Stimulated activated CD4-positive, alpha-beta T cell treated with anti-CD3 and anti-CD28 coated beads, Interleukin-4, amount 100 ng/mL, for 4 hours (primary cell): ENCODE results near the gene CPHXL2.
A peak's percentile ranks its signal among the peaks of the same experiment; 100 is the strongest.

ENCODE experiments used
- DNase-seq, 2 experiments: peaks; one replicate each; pipeline ENCODE4 v3.0.0-alpha.2; 2020

Gene CPHXL2

DNA sequence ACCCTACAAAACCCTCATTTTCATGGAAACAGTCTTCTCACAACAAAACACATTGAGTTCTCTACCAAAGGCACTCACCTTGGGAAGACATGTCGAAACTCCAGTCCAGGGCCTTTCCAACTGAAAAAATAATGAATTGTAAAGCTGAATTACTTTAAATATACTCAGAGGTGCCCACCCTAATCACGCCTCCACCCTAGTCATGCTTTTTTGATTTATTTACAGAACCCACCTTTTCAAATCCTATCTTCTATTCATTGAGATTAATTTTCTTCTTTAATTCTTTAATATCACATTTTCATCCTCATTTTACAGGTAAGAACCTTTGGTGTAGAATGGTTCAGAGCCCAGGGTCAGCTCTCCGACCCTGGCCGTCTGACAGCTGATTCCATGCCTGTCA, at the start of gene CPHXL2:
Gene CPHXL2 (minus strand): TSS at position 101 of the 400 bp plus-strand sequence. CDS start 10 bp downstream, at position 91.
- DNase-seq = no peak

DNA sequence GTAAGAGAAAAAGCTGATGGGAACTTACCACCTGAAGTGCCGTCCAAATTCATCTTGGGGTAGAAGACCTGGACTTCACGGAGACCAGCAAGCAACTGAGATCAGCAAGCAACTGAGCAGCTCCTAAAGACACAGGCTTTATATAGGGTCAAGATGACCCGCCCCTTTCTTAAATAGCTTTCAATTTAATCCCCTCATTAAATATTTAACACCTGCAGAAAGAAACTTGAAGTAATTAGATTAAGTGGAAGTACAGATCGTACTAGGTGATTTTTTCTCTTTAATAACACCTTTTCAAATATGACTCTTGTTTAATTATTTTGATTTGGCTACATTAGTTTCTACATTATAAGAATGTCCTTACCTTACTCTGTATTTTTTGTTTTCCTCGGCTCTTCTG, 49.6 kb upstream of the CPHXL2 start, which contains the start of gene CPHXL:
Gene CPHXL (minus strand): TSS at position 101 of the 400 bp plus-strand sequence. CDS start 48 bp downstream, at position 53.
- DNase-seq = no peak

DNA sequence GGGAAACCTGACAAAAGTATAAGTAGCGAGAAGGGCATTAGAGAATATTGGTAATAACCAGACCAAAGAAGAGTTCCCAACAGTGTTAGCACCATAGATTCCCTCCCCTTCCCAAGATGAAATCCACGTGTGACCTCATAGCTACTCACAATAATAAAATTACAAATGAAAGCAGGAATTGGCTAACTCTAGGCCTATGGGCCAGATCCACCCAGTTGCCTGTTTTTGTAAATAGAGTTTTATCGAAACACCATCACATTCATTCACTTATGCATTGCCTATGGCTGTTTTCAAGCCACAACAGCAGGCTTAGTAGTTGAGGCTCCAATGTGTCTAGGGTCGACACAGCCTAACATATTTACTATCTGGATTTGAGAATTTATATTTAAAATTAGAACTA, 41.6 kb upstream of the CPHXL2 start:
- no peak for DNase-seq

DNA sequence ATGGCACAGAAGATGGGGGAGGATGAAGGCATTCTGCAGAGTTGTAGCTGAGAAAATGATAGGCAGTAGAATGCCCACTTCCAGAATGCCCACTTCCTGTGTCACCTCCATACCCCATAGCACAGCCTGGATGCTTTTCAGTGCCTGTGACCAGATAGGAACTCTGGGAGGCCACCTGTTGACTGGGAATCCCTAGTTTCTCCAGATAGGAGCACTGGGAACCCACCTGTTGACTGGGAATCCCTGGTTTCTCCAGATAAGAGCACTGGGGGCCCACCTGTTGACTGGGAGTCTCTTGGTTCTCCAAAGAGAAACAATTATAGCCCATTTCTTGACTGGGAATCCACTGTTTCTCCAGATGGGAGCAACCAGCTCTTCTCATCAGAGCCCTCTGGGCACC, 37.9 kb upstream of the CPHXL2 start:
- no peak for DNase-seq

GRCh38 chr16:75710344-75710743, 33.5 kb upstream of the CPHXL2 start:
- DNase-seq = no peak

GRCh38 chr16:75703306-75703705, 26.5 kb upstream of the CPHXL2 start:
- DNase-seq = no peak

DNA sequence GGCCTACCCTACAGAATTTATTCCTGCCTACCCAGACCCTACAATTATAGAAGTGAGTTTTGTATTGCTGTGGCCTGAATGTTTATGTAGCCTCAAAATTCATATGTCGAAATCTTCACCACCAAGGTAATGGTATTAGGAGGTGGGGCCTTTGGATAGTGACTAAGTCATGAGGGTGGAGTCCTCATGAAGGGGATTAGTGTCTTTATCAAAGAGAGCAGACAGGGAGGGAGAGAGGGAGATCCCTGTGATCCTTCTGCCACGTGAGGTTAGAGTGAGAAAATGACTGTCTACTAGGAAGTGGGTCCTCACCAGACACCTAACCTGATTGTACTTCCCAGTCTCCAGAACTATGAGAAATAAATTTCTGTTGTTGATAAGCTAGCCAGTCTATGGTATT, 25.4 kb upstream of the CPHXL2 start:
- DNase-seq = no peak

GRCh38 chr16:75701361-75701760, 24.6 kb upstream of the CPHXL2 start, which contains the start of gene DUXB:
TSS of gene DUXB (minus strand) at chr16:75701461. CDS start at chr16:75701418, 43 bp downstream.
- DNase-seq = no peak

- no peak for DNase-seq
Measured at GRCh38 chr16:75697571-75697970, 20.8 kb upstream of the CPHXL2 start.

- DNase-seq = no peak
Measured at GRCh38 chr16:75695708-75696107, 18.9 kb upstream of the CPHXL2 start.

DNA sequence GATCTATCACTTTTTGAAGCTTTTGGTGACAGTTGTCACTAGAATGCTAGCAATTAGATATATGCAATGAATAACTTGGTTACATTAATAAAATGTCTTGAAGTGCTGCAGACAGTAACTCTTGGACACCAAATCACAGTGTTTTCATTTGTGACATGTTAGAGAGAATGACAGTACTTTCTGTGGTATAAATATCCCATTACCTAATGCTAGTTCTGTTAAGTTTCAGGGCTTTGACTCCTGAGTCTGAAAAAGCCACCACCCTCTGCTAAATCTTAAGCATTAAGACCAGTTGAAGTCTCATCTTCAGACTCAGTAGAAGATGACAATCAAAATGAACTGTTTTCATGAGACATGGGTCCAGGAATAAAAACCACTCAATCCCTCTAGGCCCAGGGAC, 10.6 kb upstream of the CPHXL2 start:
- no peak for DNase-seq

- no peak for DNase-seq
Measured at GRCh38 chr16:75682308-75682707, 5.5 kb upstream of the CPHXL2 start.

DNA sequence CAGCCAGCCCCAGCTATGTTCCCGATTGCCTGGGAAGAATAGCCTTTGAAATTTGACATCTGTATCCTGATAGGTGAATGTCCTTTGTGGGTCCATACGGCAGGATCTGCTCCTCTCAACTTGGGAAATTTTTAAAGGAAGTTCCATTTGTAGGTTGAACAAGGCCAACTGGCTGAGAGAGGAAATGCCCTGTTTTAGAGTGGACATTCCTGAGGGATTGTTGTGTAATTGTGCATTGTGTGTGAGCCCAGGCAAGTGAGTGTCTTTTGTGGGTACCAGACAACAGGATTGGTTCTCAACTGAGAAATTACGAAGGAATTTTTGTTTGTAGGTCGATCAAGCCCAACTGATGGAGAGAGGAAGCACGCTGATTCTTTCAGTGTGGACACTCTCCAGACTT, 2.6 kb upstream of the CPHXL2 start:
- DNase-seq = no peak

- no peak for DNase-seq
Measured at GRCh38 chr16:75667503-75667902, 9.3 kb downstream of the CPHXL2 start.

DNA sequence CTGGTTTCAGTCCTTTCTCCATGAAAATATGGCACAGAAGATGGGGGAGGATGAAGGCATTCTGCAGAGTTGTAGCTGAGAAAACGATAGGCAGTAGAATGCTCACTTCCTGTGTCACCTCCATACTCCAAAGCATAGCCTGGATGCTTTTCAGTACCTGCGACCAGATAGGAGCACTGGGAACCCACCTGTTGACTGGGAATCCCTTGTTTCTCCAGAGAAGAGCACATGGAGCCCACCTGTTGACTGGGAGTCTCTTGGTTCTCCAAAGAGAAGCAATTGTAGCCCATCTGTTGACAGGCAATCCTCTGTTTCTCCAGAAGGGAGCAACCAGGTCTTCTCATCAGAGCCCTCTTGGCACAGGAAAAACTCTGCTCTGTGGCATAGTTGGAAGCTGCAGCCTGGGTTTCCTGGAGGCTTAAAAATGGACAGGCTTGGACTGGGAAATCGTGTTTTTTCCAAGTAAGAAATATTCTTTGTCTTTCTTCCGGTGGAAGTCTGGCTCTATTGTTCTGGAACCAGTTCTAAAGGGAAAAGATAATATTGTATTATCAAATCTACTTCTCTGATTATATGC, 16.0 kb downstream of the CPHXL2 start:
- DNase-seq = no peak

DNA sequence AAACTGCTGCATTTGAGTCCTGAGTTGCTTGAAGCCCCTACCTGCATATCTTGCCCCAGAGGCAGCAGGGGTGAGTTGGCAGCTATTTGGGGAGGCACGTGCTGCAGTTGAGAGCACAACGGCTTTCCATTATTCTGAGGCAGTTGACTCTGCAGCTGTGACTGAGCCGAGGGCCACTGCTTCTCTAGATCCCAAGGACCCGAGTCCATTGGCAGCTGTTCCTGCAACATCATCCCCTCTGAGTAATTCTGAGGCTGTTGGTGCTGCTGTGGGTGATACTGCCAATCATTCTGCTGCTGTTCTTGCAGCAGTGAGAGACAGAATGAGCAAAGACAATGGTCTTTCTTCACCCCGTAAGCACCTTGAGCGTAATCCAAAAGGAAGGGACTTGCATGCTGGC, 16.5 kb downstream of the CPHXL2 start:
- DNase-seq = no peak

DNA sequence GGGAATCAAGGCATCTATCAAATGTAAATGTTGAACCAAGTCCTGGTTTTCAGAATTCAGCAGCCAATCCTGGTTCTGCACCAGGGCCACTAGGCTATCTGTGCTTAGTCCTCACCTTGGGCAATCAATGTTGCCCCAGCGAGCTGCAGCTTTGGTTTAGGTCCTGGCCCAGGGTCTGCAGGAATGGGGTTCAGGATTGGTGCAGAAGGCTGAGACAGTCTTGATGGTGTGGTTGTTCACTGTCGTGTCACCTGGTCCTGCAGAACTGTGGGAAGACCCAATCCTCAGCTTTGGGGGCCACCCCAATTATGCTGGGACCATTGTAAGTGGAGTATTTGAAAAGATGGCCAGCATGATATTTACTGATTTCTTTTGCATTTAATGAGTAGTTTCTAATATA, 18.6 kb downstream of the CPHXL2 start:
- no peak for DNase-seq

GRCh38 chr16:75653922-75654321, 22.9 kb downstream of the CPHXL2 start:
- no peak for DNase-seq

DNA sequence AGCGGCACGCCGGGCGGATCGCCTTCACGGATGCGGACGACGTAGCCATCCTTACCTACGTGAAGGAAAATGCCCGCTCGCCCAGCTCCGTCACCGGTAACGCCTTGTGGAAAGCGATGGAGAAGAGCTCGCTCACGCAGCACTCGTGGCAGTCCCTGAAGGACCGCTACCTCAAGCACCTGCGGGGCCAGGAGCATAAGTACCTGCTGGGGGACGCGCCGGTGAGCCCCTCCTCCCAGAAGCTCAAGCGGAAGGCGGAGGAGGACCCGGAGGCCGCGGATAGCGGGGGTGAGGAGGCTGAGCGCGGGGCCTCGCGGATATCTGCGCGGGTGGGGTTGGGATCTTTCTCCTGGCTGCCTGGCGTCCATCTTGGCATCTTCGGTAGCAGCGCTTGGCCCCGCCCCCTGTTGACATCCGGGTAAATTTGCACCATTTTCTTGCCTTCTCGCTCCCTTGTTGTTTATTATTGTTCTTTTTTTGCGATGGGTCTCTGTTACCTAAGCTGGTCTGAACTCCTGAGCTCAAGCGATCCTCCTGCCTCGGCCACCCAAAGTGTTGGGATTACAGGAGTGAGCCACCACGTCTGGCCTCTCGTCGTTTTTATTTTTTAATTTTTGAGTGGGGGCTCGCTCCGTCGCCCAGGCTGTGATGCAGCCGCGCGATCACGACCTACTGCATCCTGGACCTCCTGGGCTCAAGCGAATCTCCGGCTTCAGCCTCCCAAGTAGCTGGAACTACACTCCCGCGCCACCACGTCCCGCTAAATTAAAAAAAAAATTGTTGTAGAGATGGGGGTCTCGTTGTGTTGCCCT, 28.3 kb downstream of the CPHXL2 start:
- peak; percentile 80 to 84 for DNase-seq

GRCh38 chr16:75647492-75648264, 29.1 kb downstream of the CPHXL2 start, which contains the start of the genes KARS1 and TERF2IP:
TSS of gene KARS1 (minus strand) at chr16:75647665. CDS start at chr16:75647639, 26 bp downstream.
TSS of gene TERF2IP (plus strand) at chr16:75647773. CDS start at chr16:75647883, 110 bp downstream.
- DNase-seq = peak; percentile 91 to 96

GRCh38 chr16:75647112-75647491, 29.7 kb downstream of the CPHXL2 start:
- DNase-seq = no peak

DNA sequence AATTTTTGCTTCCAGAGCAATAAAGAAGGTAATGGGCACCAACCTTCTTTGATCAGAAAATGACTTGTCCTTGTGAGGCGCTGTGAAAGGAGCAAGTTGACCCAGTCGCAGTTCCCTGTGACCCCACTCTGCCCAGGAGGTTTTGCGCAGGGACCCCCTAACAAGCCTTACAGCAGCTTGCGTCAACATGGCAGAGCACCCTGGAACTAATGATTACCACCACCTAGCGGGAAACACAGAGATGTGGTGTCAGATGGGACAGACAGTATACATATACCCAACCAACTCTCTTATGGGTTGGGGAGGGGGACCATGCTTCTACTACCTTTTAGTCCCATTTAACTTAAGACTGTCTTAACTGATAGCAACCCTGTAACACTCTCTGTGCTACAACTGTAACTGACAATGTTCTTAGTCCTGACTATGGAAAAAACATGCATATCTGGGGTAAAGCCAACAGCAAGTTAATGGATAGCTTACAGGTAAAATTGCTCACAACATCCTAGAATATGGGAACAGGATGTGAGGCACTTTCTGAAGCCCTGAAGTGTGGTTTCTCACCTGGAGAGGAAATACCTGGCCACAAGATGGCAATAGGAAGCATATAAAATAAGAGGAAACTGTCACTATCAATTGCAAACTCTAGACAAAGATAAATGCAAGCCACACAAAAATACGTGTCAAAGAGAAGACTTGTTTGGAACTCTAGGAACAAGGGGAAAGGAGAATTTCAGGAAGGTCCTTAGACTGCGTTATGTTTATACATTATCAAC, 32.4 kb downstream of the CPHXL2 start:
- DNase-seq = no peak

DNA sequence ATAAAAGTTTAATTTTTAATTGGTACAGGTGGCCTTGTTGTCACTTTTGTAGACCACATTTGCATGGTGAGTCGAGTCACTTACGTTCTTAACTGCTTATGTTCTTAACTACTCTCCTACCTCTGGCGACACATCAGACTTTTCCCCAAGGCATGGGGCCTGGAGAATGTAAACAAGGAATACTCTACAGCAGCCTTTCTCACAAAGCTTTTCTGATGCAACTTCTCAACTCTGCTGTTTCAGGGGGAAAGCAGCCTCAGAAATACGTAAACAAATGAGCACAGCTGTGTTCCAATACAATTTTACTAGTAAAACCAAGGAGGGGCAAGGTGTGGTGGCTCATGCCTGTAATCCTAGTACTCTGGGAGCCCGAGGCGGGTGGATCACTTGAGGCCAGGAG, 36.2 kb downstream of the CPHXL2 start:
- DNase-seq = no peak
